Adrenal gland (tissue), 5 donors: Measurements from ENCODE around the gene CXorf49B.
"Not testable (repeated sequence)": the region's sequence is repeated elsewhere in the genome, so short reads cannot be mapped to it uniquely, and the experiment has no call there.

Experiments used
- POLR2A ChIP-seq, 2 donors: fragments of 450-650 bp; IDR thresholded peaks; one replicate each; pipeline ENCODE4 v1.6.1; 2017; ENCODE audit warnings: antibody characterized with exemption in 2 of 2, mild to moderate bottlenecking in 2 of 2, moderate library complexity in 1 of 2
- TF ChIP-seq, protein P1 (sequence below), 6 experiments: fragments of 450-650 bp in 4 of 6; fragments of 200-600 bp in 2 of 6; sonication (generic) in 1 of 6; IDR thresholded peaks; 1 replicate in 5 of 6; 2 replicates in 1 of 6; pipeline versions ENCODE4 v1.5.1 to v1.8.0; 2016 to 2021; ENCODE audit warnings: antibody characterized with exemption in 6 of 6, mild to moderate bottlenecking in 2 of 6, moderate library complexity in 1 of 6
- donor health status: DM: no; HTN: no; CAD: no.

DNA sequence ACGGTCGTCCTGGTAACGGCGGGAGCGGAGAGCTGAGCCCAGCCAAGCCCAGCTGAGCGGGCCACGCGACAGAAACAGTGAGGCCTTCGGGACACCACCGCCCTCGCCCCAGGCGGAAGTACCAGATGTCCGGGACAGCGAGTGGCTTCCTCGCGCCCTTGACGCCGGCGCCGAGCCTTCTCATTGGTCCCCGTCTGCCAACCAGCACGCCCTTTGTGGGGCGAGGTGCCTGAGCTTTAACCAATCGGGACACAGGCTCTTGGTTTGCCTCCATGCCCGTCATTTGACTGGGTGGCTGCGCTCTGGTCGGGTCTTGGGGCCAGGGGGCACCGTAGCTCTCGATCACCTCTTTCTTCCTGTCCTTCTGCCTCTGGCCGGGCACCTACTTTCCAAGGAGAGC, 45.0 kb upstream of the CXorf49B start, which contains the start of gene CXorf49:
- TF ChIP-seq POLR2A (IDR thresholded peaks at IDR 0.05), result not testable (repeated sequence)
- TF ChIP-seq, protein P1, sequence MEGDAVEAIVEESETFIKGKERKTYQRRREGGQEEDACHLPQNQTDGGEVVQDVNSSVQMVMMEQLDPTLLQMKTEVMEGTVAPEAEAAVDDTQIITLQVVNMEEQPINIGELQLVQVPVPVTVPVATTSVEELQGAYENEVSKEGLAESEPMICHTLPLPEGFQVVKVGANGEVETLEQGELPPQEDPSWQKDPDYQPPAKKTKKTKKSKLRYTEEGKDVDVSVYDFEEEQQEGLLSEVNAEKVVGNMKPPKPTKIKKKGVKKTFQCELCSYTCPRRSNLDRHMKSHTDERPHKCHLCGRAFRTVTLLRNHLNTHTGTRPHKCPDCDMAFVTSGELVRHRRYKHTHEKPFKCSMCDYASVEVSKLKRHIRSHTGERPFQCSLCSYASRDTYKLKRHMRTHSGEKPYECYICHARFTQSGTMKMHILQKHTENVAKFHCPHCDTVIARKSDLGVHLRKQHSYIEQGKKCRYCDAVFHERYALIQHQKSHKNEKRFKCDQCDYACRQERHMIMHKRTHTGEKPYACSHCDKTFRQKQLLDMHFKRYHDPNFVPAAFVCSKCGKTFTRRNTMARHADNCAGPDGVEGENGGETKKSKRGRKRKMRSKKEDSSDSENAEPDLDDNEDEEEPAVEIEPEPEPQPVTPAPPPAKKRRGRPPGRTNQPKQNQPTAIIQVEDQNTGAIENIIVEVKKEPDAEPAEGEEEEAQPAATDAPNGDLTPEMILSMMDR (IDR thresholded peaks at IDR 0.05), result not testable (repeated sequence)
